ENCODE results near the gene ZNF519.

Gene ZNF519

DNA sequence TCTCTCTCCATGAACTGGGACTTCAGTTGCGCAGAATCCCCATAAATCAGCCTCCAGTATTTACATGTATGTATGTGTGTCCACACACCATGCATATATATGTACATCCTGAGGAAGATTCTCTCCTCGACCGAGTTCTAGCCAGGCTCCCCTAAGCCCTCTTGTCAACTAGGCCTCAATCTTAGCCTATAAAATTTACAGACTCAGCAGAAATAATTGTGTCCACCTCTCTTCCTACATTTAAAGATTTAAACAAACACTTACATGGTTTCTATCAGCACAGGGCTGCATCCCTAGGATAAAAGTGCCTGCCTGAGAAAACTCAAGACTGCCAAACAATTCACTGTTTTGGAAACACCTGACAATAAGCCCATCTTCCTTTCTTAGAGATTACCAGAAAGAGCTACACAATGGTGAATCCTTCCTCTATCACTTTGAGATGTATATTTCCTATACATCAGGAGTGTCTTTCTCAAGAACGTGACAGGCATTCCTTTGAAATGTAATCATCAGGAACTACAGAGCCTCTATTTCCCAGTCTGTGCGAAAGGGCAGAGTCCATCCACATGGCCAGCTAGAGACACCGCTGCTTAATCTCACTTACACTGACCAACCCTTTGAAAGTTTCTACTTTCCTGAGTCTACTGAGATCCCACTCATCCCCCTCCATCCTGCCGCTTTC is 39.5 kb downstream of the ZNF519 start:
- DNase-seq: no peak

DNA sequence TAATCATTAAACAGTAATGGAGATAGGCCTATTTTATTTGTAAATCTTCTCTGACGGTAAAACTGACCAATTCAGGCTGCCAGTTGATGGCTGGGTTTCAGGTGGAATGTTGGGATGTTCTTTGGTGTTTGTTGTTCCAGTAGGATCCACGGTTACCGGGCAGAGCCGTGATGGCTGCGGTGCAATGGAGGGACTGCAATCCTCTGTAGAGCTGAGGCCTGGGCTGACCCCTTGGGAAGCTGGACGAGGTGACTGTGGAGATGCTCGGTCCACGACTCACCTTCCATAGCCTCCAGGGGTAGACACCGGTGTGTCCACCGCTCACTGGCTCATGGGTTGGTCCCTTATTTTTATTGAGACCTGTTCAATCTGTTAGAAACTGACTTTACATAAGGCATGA is 42.5 kb downstream of the ZNF519 start:
- DNase-seq: no peak

DNA sequence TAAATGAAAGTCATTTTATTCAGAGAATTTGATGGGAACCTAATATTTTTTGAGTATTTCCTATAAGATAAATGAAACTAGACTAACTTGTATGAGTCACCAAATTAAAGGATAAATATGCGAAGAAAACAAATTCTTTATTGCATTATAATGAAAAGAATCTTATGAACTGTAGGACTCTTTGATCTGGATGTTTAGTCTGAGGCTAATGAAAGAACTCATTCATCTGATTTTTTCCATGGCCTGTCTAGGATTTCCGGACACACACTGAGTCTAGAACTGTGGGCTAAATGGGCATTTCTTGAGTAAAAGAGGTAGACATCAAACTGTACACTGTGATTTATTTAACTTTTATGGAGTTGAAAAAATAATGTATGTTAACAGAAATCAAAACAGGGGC is 43.0 kb downstream of the ZNF519 start:
- no peak for DNase-seq

DNA sequence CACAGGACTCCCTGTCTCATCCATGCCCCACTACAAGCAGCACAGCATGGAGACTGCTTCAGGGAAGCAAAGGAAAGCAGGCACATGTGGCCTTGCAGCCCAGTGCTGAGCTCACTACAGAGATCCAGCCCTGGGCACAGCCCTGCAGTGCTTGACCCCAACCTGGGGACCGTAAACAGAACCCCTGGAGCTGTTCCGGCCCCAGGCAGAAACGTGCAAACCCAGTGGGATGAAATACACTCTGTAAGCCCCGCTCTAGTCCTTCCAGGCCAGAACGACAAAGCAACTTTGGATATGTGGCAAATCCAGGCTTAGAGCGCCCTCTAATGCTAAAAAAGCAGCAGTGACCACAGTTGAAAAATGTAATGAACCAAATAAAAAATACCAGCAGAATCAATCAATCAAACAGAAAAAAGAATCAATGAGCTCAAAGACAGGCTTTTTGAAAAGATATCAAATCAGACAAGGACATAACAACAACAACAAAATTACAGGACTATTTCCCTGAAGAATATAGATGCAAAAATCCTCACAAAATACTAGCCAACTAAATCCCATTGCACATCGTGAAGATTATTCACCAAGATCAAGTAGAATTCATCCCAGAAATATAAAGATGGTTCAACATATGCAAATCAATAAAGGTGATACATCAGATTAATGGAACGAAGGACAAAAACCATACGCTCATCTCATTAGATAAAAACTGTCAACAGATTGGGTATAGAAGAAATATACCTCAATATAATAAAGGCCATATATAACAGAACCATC is 45.6 kb downstream of the ZNF519 start:
- DNase-seq: peak; percentile 68

DNA sequence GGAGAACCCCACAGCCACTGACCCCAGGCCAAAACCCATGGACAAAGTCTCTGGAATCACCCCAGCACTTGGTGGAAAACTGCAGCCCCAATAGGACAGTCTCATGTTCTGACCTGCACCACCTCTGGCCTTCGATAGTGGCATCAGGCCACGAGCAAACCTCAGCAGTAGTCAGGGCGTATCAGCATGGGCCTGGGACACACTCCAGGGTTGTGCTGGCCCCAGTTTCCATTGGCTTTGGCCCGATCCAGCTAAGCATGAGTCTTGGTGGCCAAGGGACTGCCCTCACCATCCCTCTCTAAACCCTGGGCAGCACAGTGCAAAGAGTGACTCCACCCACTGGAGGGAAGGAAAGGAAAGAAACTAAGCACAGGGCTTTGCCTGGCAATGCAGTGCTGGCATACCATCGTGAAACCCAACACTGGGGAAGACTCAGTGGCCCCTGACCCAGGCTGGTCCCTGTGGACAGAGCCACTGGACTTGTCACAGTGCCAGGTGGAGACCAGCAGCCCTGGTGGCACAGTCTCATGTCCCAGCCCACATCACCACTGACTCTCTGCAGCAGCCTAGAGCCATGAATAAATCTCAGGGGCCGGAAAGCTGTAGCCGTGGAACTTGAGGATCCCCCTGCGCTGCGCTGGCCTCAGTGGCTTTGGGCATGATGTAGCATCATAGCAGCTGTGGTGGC is 46.3 kb downstream of the ZNF519 start:
- DNase-seq: no peak

DNA sequence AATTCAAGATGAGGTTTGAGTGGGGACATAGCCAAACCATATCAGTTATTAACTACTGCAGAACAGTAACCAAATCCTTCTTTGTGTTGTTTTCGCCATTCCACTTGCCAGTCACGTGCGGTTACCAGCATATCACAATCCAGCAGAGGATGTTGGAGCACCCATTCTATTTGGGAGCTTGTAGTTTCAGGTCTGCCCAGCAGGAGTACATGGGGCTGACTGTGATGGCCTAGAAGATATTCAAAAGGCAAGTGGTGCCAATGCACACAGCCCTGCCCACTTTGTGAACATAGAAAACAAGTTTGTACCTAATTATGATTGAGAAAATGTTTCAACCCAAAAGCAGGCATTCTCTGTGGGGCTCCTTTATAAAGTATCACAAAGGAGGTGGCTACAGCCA is 57.0 kb downstream of the ZNF519 start:
- DNase-seq: no peak

DNA sequence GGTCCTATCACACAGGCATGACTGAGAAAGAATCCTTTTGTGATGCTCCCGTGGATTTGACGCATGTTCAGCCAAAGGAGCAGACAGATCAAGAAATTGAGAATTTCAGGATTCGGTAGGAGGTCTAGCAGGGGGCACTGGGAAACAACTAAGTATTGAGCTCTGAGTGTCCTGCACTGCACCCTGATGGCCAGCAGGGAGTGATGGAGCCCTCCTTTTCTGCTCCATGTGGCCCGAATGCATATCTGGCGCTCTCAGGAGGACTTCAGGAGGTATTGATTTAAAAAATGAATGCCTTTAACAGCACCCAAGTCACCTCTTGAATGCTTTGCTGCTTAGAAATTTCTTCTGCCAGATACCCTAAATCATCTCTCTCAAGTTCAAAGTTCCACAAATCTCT is 58.0 kb downstream of the ZNF519 start:
- no peak for DNase-seq

DNA sequence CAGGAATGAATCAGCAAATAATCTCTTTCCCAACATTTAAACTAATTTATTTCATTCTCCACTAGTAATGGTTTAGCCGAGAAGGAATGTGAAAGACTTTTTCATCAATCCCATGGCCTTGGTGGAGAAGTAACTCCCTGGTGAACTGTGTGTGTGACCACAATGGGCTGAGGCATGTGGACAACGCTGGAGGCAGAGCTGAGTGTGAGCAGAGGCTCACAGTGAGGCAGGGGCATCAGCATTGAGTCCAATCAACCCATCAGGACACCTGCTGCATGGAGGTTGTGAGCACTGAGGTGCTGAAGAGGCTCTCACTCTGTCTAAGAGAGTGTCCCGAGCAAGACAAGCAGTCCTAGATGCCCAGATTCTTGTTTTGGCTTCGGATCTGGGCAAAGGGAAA is 78.6 kb downstream of the ZNF519 start:
- no peak for DNase-seq
